Measurements from ENCODE around the gene COG5.

COG5 gene

GRCh38 chr7:107268594-107268993, 295.1 kb downstream of the COG5 start:
- no peak overlapping the region for H3K27ac ChIP-seq (ENCODE audit: poor library complexity, severe bottlenecking)
- TF ChIP-seq CTCF (IDR thresholded peaks at IDR 0.05; ENCODE audit: poor library complexity, severe bottlenecking): no peak
- no peaks in the 10 kb centered on the region for H3K4me1 ChIP-seq (ENCODE audit: insufficient read depth, poor library complexity, severe bottlenecking)
- no peaks in the 10 kb centered on the region for H3K9me3 ChIP-seq (ENCODE audit: severe bottlenecking)
- no peaks in the 10 kb centered on the region for H3K27me3 ChIP-seq (ENCODE audit: insufficient read depth, poor library complexity, severe bottlenecking)
- no peak overlapping the region for H3K4me3 ChIP-seq (ENCODE audit: severe bottlenecking)
- peaks cover 5% of the 10 kb centered on the region; the same call in 1 of the 2 replicates for H3K36me3 ChIP-seq (ENCODE audit: low read depth)
- no peak for ATAC-seq (ENCODE audit: low read depth)
- no peak for DNase-seq (ENCODE audit: low spot score)

DNA sequence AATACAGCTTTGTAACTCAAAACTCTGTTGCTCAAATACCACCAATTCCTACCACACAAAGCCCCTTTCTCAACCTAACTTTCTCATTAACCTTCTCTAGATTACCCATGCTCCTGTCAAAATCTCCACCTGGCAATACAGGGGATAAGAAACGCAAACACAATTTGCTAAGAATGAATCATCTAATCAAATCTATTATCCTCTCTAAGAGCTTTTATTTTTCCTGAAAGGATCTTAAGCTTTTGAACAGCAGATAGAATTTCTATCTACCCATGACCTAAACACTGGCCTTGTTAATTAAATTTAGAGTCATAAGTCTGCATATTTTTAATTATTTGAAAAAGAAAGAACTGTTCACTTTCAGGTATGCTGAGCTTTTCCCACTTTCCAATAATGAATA, 296.6 kb downstream of the COG5 start:
- H3K4me3 ChIP-seq (ENCODE audit: severe bottlenecking): no peak overlapping the region
- H3K27me3 ChIP-seq (ENCODE audit: insufficient read depth, poor library complexity, severe bottlenecking): no peaks in the 10 kb centered on the region
- H3K27ac ChIP-seq (ENCODE audit: poor library complexity, severe bottlenecking): no peak overlapping the region
- DNase-seq (ENCODE audit: low spot score) (no peak), ATAC-seq (ENCODE audit: low read depth) (no peak)
- no peak for TF ChIP-seq CTCF (IDR thresholded peaks at IDR 0.05; ENCODE audit: poor library complexity, severe bottlenecking)
- H3K9me3 ChIP-seq (ENCODE audit: severe bottlenecking): no peaks in the 10 kb centered on the region
- H3K4me1 ChIP-seq (ENCODE audit: insufficient read depth, poor library complexity, severe bottlenecking): no peaks in the 10 kb centered on the region
- peaks cover 5% of the 10 kb centered on the region; the same call in 1 of the 2 replicates for H3K36me3 ChIP-seq (ENCODE audit: low read depth)

DNA sequence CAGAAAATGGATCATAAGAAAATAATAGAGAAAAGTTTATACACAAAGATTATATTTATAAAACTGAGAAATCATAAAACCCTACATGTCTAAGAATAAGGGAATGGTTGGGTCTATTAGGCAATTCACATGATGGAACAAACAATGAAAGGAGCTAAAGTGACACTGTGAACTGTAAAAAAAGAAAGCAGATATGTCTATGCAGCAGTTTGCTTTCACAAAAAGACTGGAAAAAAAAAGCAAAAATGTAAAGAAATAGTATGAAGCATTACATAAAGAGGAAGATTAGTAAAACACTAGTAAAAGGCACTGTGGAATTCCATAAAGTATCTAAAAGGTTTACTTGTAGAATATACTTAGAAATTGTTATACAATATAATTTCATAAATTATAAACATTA, 299.0 kb downstream of the COG5 start:
- Histone ChIP-seq H3K36me3 (ENCODE audit: low read depth) (peaks cover 5% of the 10 kb centered on the region; the same call in 1 of the 2 replicates), H3K27me3 (ENCODE audit: insufficient read depth, poor library complexity, severe bottlenecking) (no peaks in the 10 kb centered on the region), H3K27ac (ENCODE audit: poor library complexity, severe bottlenecking) (no peak overlapping the region), H3K4me3 (ENCODE audit: severe bottlenecking) (no peak overlapping the region), H3K9me3 (ENCODE audit: severe bottlenecking) (no peaks in the 10 kb centered on the region), H3K4me1 (ENCODE audit: insufficient read depth, poor library complexity, severe bottlenecking) (no peaks in the 10 kb centered on the region)
- ATAC-seq (ENCODE audit: low read depth): no peak
- no peak for TF ChIP-seq CTCF (IDR thresholded peaks at IDR 0.05; ENCODE audit: poor library complexity, severe bottlenecking)
- no peak for DNase-seq (ENCODE audit: low spot score)

GRCh38 chr7:107262857-107263256, 300.9 kb downstream of the COG5 start:
- no peak for DNase-seq (ENCODE audit: low spot score)
- no peak overlapping the region for H3K27ac ChIP-seq (ENCODE audit: poor library complexity, severe bottlenecking)
- H3K4me3 ChIP-seq (ENCODE audit: severe bottlenecking): no peak overlapping the region
- ATAC-seq (ENCODE audit: low read depth): no peak
- no peaks in the 10 kb centered on the region for H3K27me3 ChIP-seq (ENCODE audit: insufficient read depth, poor library complexity, severe bottlenecking)
- H3K36me3 ChIP-seq (ENCODE audit: low read depth): peaks cover under 1% of the 10 kb centered on the region; the same call in 1 of the 2 replicates
- TF ChIP-seq CTCF (IDR thresholded peaks at IDR 0.05; ENCODE audit: poor library complexity, severe bottlenecking): no peak
- H3K4me1 ChIP-seq (ENCODE audit: insufficient read depth, poor library complexity, severe bottlenecking): no peaks in the 10 kb centered on the region
- no peaks in the 10 kb centered on the region for H3K9me3 ChIP-seq (ENCODE audit: severe bottlenecking)

- H3K27ac ChIP-seq (ENCODE audit: poor library complexity, severe bottlenecking): no peak overlapping the region
- no peak overlapping the region for H3K4me3 ChIP-seq (ENCODE audit: severe bottlenecking)
- H3K36me3 ChIP-seq (ENCODE audit: low read depth): peaks cover 13% of the 10 kb centered on the region; the same call in 1 of the 2 replicates
- TF ChIP-seq CTCF (IDR thresholded peaks at IDR 0.05; ENCODE audit: poor library complexity, severe bottlenecking): no peak
- DNase-seq (ENCODE audit: low spot score): no peak
- H3K9me3 ChIP-seq (ENCODE audit: severe bottlenecking): no peaks in the 10 kb centered on the region
- H3K4me1 ChIP-seq (ENCODE audit: insufficient read depth, poor library complexity, severe bottlenecking): no peaks in the 10 kb centered on the region
- ATAC-seq (ENCODE audit: low read depth): no peak
- H3K27me3 ChIP-seq (ENCODE audit: insufficient read depth, poor library complexity, severe bottlenecking): no peaks in the 10 kb centered on the region
Observed at GRCh38 chr7:107258737-107259136, 305.0 kb downstream of the COG5 start.
